Prostate gland (tissue), 2 donors: ENCODE results near the gene CSNK1G2.

Experiments
- CTCF ChIP-seq, 4 experiments: fragments of 200-600 bp in 2 of 4; fragments of 450-650 bp in 2 of 4; sonication (generic) in 2 of 4; IDR thresholded peaks; 1 replicate in 3 of 4; 2 replicates in 1 of 4; pipeline ENCODE4 v1.5.1; 2016 to 2019; ENCODE audit warnings: antibody characterized with exemption in 4 of 4, mild to moderate bottlenecking in 2 of 4, moderate library complexity in 2 of 4
- POLR2A ChIP-seq: fragments of 450-650 bp; IDR thresholded peaks from one replicate; pipeline ENCODE4 v1.6.1; 2016; ENCODE audit warnings: antibody characterized with exemption, mild to moderate bottlenecking

GRCh38 chr19:1986357-1987162 lies 45.6 kb downstream of the CSNK1G2 start:
- TF ChIP-seq CTCF (IDR thresholded peaks at IDR 0.05) (no peak), POLR2A (no peak)
